ENCODE results near the gene SMAD2. TPM values are rescaled to one million over a fixed set of nuclear protein-coding genes. Genes with fewer than 3 reads are reported as not detected.

The SMAD2 gene
- total and polyA plus RNA-seq, 4 donors: 11.8 to 31.3 (median 22.8) TPM

GRCh38 chr18:47846431-47846830 lies 84.0 kb downstream of the SMAD2 start:
- H3K36me3 ChIP-seq (ENCODE audit: control insufficient read depth in 4 of 4, insufficient read depth in 3 of 4, low read depth in 1 of 4, low read length in 3 of 4): peaks cover 0 to 25% (median 22%) of the 10 kb centered on the region in 4 donors
- TF ChIP-seq TAF1 (conservative IDR thresholded peaks at IDR 0.05): no peak
- TF ChIP-seq MAX (IDR thresholded peaks at IDR 0.05): no peak
- TF ChIP-seq JUND (IDR thresholded peaks at IDR 0.05): no peak
- TF ChIP-seq YY1 (IDR thresholded peaks at IDR 0.05): no peak
- TF ChIP-seq NR2F2 (IDR thresholded peaks at IDR 0.05): no peak
- TF ChIP-seq EGR1 (IDR thresholded peaks at IDR 0.05; ENCODE audit: low read depth in 2 of 2): no peak
- TF ChIP-seq, protein P1, sequence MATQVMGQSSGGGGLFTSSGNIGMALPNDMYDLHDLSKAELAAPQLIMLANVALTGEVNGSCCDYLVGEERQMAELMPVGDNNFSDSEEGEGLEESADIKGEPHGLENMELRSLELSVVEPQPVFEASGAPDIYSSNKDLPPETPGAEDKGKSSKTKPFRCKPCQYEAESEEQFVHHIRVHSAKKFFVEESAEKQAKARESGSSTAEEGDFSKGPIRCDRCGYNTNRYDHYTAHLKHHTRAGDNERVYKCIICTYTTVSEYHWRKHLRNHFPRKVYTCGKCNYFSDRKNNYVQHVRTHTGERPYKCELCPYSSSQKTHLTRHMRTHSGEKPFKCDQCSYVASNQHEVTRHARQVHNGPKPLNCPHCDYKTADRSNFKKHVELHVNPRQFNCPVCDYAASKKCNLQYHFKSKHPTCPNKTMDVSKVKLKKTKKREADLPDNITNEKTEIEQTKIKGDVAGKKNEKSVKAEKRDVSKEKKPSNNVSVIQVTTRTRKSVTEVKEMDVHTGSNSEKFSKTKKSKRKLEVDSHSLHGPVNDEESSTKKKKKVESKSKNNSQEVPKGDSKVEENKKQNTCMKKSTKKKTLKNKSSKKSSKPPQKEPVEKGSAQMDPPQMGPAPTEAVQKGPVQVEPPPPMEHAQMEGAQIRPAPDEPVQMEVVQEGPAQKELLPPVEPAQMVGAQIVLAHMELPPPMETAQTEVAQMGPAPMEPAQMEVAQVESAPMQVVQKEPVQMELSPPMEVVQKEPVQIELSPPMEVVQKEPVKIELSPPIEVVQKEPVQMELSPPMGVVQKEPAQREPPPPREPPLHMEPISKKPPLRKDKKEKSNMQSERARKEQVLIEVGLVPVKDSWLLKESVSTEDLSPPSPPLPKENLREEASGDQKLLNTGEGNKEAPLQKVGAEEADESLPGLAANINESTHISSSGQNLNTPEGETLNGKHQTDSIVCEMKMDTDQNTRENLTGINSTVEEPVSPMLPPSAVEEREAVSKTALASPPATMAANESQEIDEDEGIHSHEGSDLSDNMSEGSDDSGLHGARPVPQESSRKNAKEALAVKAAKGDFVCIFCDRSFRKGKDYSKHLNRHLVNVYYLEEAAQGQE (IDR thresholded peaks at IDR 0.05): no peak
- no peak for TF ChIP-seq SP1 (IDR thresholded peaks at IDR 0.05)
- no peak for TF ChIP-seq ATF3 (IDR thresholded peaks at IDR 0.05)
- no peak for TF ChIP-seq GABPA (IDR thresholded peaks at IDR 0.05 in 1 of 2, conservative IDR thresholded peaks at IDR 0.05 in 1 of 2)
- TF ChIP-seq, protein P2, sequence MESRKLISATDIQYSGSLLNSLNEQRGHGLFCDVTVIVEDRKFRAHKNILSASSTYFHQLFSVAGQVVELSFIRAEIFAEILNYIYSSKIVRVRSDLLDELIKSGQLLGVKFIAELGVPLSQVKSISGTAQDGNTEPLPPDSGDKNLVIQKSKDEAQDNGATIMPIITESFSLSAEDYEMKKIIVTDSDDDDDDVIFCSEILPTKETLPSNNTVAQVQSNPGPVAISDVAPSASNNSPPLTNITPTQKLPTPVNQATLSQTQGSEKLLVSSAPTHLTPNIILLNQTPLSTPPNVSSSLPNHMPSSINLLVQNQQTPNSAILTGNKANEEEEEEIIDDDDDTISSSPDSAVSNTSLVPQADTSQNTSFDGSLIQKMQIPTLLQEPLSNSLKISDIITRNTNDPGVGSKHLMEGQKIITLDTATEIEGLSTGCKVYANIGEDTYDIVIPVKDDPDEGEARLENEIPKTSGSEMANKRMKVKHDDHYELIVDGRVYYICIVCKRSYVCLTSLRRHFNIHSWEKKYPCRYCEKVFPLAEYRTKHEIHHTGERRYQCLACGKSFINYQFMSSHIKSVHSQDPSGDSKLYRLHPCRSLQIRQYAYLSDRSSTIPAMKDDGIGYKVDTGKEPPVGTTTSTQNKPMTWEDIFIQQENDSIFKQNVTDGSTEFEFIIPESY (IDR thresholded peaks at IDR 0.05): no peak
- no peak for TF ChIP-seq HNF4G (IDR thresholded peaks at IDR 0.05)
- no peak for TF ChIP-seq FOXA2 (IDR thresholded peaks at IDR 0.05)
- TF ChIP-seq RXRA (IDR thresholded peaks at IDR 0.05): no peak
- no peak for TF ChIP-seq RAD21 (IDR thresholded peaks at IDR 0.05)
- H3K27ac ChIP-seq (ENCODE audit: low read depth in 1 of 2, low read length in 2 of 2): no peak overlapping the region
- H3K9ac ChIP-seq (ENCODE audit: low read depth in 1 of 2, low read length in 2 of 2): no peak overlapping the region
- H3K4me3 ChIP-seq (ENCODE audit: low read depth in 1 of 3, low read length in 3 of 3): no peak overlapping the region
- H3K4me1 ChIP-seq (ENCODE audit: control insufficient read depth in 4 of 4, insufficient read depth in 4 of 4, low read length in 3 of 4): no peaks in the 10 kb centered on the region
- H3K9me3 ChIP-seq (ENCODE audit: control insufficient read depth in 4 of 4, low read length in 3 of 4): no peaks in the 10 kb centered on the region
- no peak for DNase-seq (ENCODE audit: low spot score)
- WGBS: 97% methylated on average over 2 of the region's 2 CpGs
- no peaks in the 10 kb centered on the region for H3K27me3 ChIP-seq (ENCODE audit: control insufficient read depth in 4 of 4, insufficient read depth in 4 of 4, low read length in 3 of 4)

DNA sequence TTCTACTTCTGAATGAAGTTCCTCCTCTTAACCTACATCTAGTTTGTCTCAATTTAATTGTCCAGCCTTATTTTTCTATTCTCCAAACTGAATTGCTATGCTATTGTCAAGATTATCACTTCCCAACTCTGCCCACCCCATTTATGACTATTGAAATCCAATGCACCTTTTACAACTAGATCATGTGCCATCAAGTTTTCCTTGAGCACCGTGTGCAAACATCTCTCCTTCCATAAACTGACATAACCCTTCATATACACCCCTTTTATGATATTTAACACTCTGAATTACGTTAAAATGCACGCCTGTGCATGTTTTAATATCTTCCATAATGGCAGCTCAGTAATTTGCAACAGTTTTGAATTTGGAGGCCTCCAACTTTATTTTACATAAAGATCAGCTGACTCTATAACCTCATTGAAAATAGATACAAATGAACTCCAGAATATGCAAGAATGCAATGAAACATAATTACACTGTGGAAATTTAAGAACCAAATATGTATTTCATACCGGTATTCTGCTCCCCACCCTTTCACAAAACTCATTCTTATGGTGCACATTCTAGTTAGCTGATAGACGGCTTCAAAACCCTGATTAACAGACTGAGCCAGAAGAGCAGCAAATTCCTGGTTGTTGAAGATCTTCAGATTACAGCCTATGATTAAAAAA lies 85.5 kb downstream of the SMAD2 start:
- Histone ChIP-seq H3K9ac (ENCODE audit: low read depth in 1 of 2, low read length in 2 of 2) (no peak overlapping the region), H3K4me3 (ENCODE audit: low read depth in 1 of 3, low read length in 3 of 3) (no peak overlapping the region), H3K27me3 (ENCODE audit: control insufficient read depth in 4 of 4, insufficient read depth in 4 of 4, low read length in 3 of 4) (no peaks in the 10 kb centered on the region), H3K27ac (ENCODE audit: low read depth in 1 of 2, low read length in 2 of 2) (no peak overlapping the region), H3K36me3 (ENCODE audit: control insufficient read depth in 4 of 4, insufficient read depth in 3 of 4, low read depth in 1 of 4, low read length in 3 of 4) (peaks cover 0 to 30% (median 25%) of the 10 kb centered on the region in 4 donors), H3K4me1 (ENCODE audit: control insufficient read depth in 4 of 4, insufficient read depth in 4 of 4, low read length in 3 of 4) (no peaks in the 10 kb centered on the region), H3K9me3 (ENCODE audit: control insufficient read depth in 4 of 4, low read length in 3 of 4) (no peaks in the 10 kb centered on the region)
- TF ChIP-seq JUND (IDR thresholded peaks at IDR 0.05) (no peak), ATF3 (IDR thresholded peaks at IDR 0.05) (no peak), FOXA1 (IDR thresholded peaks at IDR 0.05) (no peak), RXRA (IDR thresholded peaks at IDR 0.05) (no peak), HNF4A (conservative IDR thresholded peaks at IDR 0.05) (no peak), RAD21 (IDR thresholded peaks at IDR 0.05) (no peak)
- TF ChIP-seq, protein P1 (IDR thresholded peaks at IDR 0.05): no peak
- TF ChIP-seq, protein P2 (IDR thresholded peaks at IDR 0.05): no peak
- 93% methylated on average over 5 of the region's 5 CpGs for WGBS
- DNase-seq (ENCODE audit: low spot score): no peak

All from liver (tissue), 9 donors.